ENCODE results near the gene ZNF185. TPM values are rescaled to one million over a fixed set of nuclear protein-coding genes. Genes with fewer than 3 reads are reported as not detected.
A peak's percentile ranks its signal among the peaks of the same experiment; 100 is the strongest.

The ZNF185 gene
- total RNA-seq (2011; cell fraction: chromatin; rRNA removed; ENCODE audit: low replicate concordance), result 0.37 and 0.53 TPM in 2 replicates
- 0.26 and 0.33 TPM in 2 replicates for total RNA-seq (2011; cell fraction: nucleolus; rRNA removed)
- 0.44 and 0.46 TPM in 2 replicates for total RNA-seq (2011; cell fraction: nucleoplasm; rRNA removed)
- total RNA-seq (2014; rRNA removed), result 0.18 and 0.24 TPM in 2 replicates
- 0.22 and 0.26 TPM in 2 replicates for total RNA-seq (2014; rRNA removed; fragmentation: Illumina TruSeq; extraction: Trizol)
- 0.19 and 0.22 TPM in 2 replicates for total RNA-seq (2015; rRNA removed; fragmentation: Illumina TruSeq; extraction: Trizol)
- total RNA-seq (2021), result 0.24 and 0.40 TPM in 2 replicates
- 0.95 and 1.1 TPM in 2 replicates for polyA plus RNA-seq (2011; rRNA removed)
- 0.67 and 0.74 TPM in 2 replicates for polyA plus RNA-seq (2011; cell fraction: cytosol; rRNA removed)
- polyA plus RNA-seq (2011; cell fraction: nucleus; rRNA removed), result 0.76 and 0.95 TPM in 2 replicates
- polyA plus RNA-seq (2012), result 0.28 and 0.29 TPM in 2 replicates
- polyA plus RNA-seq (2014; fragmentation: Illumina TruSeq; extraction: Trizol), result 0.57 and 0.64 TPM in 2 replicates
- under 1 TPM; 0.08 to 0.18 TPM for polyA plus RNA-seq (2014; fragmentation: Nextera tagmentation; extraction: Ambion mirVana)
- 0.35 and 0.38 TPM in 2 replicates for polyA plus RNA-seq (2014; rRNA removed)
- 0.35 and 0.66 TPM in 2 replicates for polyA minus RNA-seq (2011; rRNA and poly(A)+ RNA removed)
- polyA minus RNA-seq (2011; cell fraction: cytosol; rRNA and poly(A)+ RNA removed), result 0.29 TPM in 1 of 2 replicates, not detected in the other
- 0.13 and 0.22 TPM in 2 replicates for polyA minus RNA-seq (2011; cell fraction: nucleus; rRNA and poly(A)+ RNA removed)
- Bru-seq, nascent RNA, result percentile 26 among the genes with signal in this experiment
- percentile 19 among the genes with signal in this experiment for BruChase-seq, experiment 1, labeled RNA remaining after a 2-hour chase
- percentile 22 among the genes with signal in this experiment for BruChase-seq, experiment 2, labeled RNA remaining after a 6-hour chase
- long read RNA-seq, experiment 1, result 0 reads
- long read RNA-seq, experiment 2, partial matches to known transcripts, result 0 of 1 reads
- long read RNA-seq, experiment 2, other reads (novel, unspliced or antisense), result 1 of 1 reads
- long read RNA-seq, experiment 3, partial matches to known transcripts, result 0 of 2 reads
- long read RNA-seq, experiment 3, other reads (novel, unspliced or antisense), result 2 of 2 reads

DNA sequence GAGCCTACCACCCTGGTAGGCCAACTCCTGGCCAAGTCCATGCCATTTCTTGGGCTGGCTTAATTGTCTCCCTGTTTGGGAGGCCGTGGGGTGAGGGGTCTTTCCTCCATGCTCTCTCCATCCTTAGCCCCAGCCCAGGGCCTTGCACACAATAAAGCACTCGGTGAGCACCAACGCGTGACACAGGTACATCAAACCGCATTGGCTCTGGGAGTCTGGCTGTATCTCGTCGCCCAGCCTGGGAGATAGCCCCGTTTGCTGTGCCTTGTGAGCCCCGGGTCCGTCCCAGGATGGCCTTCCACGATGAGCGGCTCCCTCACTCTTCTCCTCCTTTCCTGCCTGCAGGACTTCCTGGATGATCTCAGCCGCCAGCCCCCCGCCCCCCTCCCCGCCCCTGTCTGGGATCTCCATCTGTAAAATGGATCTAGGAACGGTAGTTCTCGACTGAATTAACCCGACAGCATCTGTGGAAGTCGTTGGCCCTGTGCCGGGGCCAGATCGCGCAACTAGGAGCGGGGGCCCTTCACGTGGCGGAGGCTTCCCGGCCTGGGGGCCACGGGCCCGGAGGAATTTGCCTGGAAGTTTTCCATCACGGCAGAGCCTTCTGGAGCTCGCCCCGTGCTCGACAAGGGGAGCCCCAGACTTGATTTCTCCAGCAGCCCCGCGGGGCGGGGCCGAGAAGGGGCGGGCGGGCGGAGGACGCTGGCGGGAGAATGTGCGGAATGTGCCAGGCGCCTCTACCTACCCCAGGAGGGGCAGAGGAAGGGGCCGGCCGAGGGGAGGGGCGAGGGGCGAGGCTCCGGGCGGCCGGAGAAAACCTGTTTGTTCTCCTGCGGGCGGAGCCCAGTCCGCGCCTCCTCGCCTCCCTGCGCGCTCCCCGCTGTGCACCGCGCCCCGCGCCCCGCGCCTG is at the start of gene ZNF185:
ZNF185 (plus strand) TSS at position 846 of the 910 bp plus-strand sequence. CDS start 16,423 bp downstream, outside the sequence.
- Histone ChIP-seq H3K9me3 (replicated peaks; ENCODE audit: control insufficient read depth, insufficient read depth, low read depth, low read length) (no peaks in the 10 kb centered on the region), H2AFZ (ENCODE audit: low read depth, low read length) (no peak within 1 kb of the TSS), H3K4me2 (ENCODE audit: insufficient read depth, low read length) (no peak within 1 kb of the TSS), H3K9ac (ENCODE audit: insufficient read depth in 1 of 2, low read depth in 2 of 2, low read length in 2 of 2) (no peak within 1 kb of the TSS), H3K4me3 (no peak within 1 kb of the TSS), H3K27ac (ENCODE audit: extremely low read depth, low read depth, low read length) (no peak within 1 kb of the TSS), H3K27me3 (ENCODE audit: control insufficient read depth in 2 of 2, insufficient read depth in 2 of 2, low read length in 2 of 2) (peaks cover 34 to 90% of the 10 kb centered on the region in 2 experiments; a peak in 4 of 5 replicates), H3K79me2 (ENCODE audit: control insufficient read depth, insufficient read depth, low read length) (no peaks in the 10 kb centered on the region), H3K4me1 (replicated peaks in 1 of 2; ENCODE audit: control insufficient read depth in 2 of 2, insufficient read depth in 2 of 2, low read length in 2 of 2) (peaks cover 0 to 20% of the 10 kb centered on the region in 2 experiments; a peak in 2 of 5 replicates), H4K20me1 (replicated peaks; ENCODE audit: control insufficient read depth, insufficient read depth, low read length) (peaks cover 13% of the 10 kb centered on the region; the same call in 1 of the 2 replicates), H3K36me3 (ENCODE audit: control insufficient read depth, insufficient read depth, low read length) (no peaks in the 10 kb centered on the region), H3K9me1 (ENCODE audit: control insufficient read depth, insufficient read depth, low read length) (no peaks in the 10 kb centered on the region)
- ChIA-PET POLR2A (no interaction called here), CTCF (ENCODE audit: low intra/inter-chr PET ratio) (no interaction called here)
- peak; percentile 26; the same call in 1 of the 3 replicates for ATAC-seq
- intact Hi-C loops (cut with micrococcal nuclease) (no loop called here), in situ Hi-C loops (cut with MboI) (no loop called here)
- no peak for FAIRE-seq
- BruUV-seq (replicated peaks), result no TSS peak
- peak in 2 of 4 experiments; percentile 43 to 48 for DNase-seq (ENCODE audit: extremely low read depth in 1 of 4, low spot score in 3 of 4)
- 15% methylated on average over 17 of the region's 64 CpGs for WGBS (ENCODE audit: insufficient coverage, low coverage, missing lambda C conversion rate)
- TF ChIP-seq GTF2E2 (tag; IDR thresholded peaks at IDR 0.05) (no peak), NR2C2 (CRISPR knock-in tag; IDR thresholded peaks at IDR 0.05) (no peak), NR2C2 (tag; IDR thresholded peaks at IDR 0.05) (no peak), HNRNPK (IDR thresholded peaks at IDR 0.05; ENCODE audit: low read depth, low read length, poor library complexity, severe bottlenecking) (no peak), TAF15 (IDR thresholded peaks at IDR 0.05; ENCODE audit: low read depth, low read length) (no peak), SAP30 (IDR thresholded peaks at IDR 0.05; ENCODE audit: borderline replicate concordance, insufficient read depth, low read depth, low read length, poor library complexity, severe bottlenecking) (no peak), ZNF699 (CRISPR knock-in tag; IDR thresholded peaks at IDR 0.05; ENCODE audit: insufficient replicate concordance) (no peak), ZEB2 (IDR thresholded peaks at IDR 0.05) (no peak), TSC22D4 (tag; IDR thresholded peaks at IDR 0.05) (no peak), ZSCAN32 (CRISPR knock-in tag; IDR thresholded peaks at IDR 0.05) (no peak)
- TF ChIP-seq, protein P1, sequence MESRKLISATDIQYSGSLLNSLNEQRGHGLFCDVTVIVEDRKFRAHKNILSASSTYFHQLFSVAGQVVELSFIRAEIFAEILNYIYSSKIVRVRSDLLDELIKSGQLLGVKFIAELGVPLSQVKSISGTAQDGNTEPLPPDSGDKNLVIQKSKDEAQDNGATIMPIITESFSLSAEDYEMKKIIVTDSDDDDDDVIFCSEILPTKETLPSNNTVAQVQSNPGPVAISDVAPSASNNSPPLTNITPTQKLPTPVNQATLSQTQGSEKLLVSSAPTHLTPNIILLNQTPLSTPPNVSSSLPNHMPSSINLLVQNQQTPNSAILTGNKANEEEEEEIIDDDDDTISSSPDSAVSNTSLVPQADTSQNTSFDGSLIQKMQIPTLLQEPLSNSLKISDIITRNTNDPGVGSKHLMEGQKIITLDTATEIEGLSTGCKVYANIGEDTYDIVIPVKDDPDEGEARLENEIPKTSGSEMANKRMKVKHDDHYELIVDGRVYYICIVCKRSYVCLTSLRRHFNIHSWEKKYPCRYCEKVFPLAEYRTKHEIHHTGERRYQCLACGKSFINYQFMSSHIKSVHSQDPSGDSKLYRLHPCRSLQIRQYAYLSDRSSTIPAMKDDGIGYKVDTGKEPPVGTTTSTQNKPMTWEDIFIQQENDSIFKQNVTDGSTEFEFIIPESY (CRISPR knock-in tag; IDR thresholded peaks at IDR 0.05), result no peak
